ENCODE measurements around the gene FUCA2.

The FUCA2 gene

DNA sequence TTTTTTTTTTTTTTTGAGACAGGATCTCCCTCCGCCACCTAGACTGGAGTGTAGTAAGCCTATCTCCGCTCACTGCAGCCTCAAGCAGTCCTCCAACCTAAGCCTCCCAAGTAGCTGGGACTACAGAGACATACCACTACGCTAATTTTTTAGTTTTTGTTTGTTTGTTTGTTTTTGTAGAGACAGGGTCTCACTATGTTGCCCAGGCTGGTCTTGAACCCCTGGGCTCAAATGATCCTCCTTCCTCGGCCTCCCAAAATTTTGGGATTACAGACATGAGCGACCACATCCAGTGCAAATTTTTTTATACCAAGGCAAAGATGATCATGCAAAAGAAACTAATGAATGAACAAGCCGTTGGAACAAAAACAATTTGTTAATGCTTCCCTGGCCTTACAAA is 5.3 kb downstream of the FUCA2 start:
- Histone ChIP-seq H3K9me3 (ENCODE audit: low read length) (no peaks in the 10 kb centered on the region), H3K4me1 (ENCODE audit: insufficient read depth, low read length) (peaks cover 3% of the 10 kb centered on the region), H3K27me3 (ENCODE audit: insufficient read depth, low read length) (no peaks in the 10 kb centered on the region), H3K4me3 (ENCODE audit: low read length) (no peak overlapping the region), H3K36me3 (ENCODE audit: insufficient read depth, low read length) (peaks cover 65% of the 10 kb centered on the region), H2AFZ (ENCODE audit: low read depth, low read length) (no peak overlapping the region)

DNA sequence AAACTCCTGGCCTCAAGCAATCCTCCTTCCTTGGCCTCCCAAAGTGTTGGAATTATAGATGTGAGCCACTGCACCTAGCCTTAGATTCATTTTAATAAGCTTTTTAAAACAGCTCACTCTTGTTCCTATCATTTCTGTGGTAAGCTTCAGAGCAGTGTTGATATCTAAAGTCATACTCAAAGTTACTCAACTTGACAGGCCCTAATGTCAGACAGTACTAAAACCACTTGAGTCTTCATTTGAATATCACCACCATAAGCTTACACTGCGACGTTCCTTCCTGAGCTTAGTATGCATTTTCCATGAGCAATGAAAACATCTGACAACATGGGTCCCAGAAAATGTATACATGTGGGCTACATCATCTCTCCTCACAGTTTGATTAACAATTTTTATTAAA is 6.0 kb downstream of the FUCA2 start:
- Histone ChIP-seq H3K9me3 (ENCODE audit: low read length) (no peaks in the 10 kb centered on the region), H3K4me3 (ENCODE audit: low read length) (no peak overlapping the region), H3K36me3 (ENCODE audit: insufficient read depth, low read length) (peaks cover 71% of the 10 kb centered on the region), H2AFZ (ENCODE audit: low read depth, low read length) (no peak overlapping the region), H3K27me3 (ENCODE audit: insufficient read depth, low read length) (no peaks in the 10 kb centered on the region), H3K4me1 (ENCODE audit: insufficient read depth, low read length) (no peaks in the 10 kb centered on the region)

DNA sequence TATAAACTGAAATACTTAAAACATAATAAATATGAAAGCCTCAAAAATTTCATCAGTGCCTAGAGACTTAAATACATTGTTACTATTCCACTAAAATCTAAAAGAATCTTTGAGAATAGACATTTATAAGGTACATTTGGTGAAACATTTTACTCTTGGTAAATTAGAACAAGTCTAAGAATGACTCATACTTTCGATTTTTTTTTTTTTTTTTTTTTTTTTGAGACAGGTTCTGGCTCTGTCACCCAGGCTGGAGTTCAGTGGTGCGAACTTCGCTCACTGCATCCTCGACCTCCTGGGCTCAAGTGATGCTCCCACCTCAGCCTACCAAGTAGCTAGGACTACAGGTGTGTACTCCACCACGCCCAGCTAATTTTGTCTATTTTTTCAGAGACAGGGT is 6.4 kb downstream of the FUCA2 start:
- H3K4me1 ChIP-seq (ENCODE audit: insufficient read depth, low read length) = no peaks in the 10 kb centered on the region
- peaks cover 75% of the 10 kb centered on the region for H3K36me3 ChIP-seq (ENCODE audit: insufficient read depth, low read length)
- no peak overlapping the region for H3K4me3 ChIP-seq (ENCODE audit: low read length)
- H3K27me3 ChIP-seq (ENCODE audit: insufficient read depth, low read length) = no peaks in the 10 kb centered on the region
- H2AFZ ChIP-seq (ENCODE audit: low read depth, low read length) = no peak overlapping the region
- H3K9me3 ChIP-seq (ENCODE audit: low read length) = no peaks in the 10 kb centered on the region

DNA sequence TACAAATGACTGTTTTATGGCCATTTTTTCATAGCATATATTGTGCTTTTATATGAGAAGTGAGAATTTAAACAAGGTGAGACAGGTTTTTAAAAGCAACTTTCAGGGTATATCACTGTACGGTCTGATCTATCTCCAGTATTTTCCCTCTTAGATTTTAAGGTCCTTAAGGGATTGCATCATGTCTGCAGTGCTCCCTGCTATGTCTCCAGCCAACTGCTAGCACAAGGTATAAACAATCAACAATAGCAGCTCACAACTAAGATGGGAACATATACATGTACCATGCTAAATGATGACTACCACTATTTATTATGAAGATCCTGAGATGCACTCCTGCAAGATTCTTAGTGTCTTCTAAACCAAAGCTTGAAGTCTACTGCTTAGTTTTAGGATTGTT is 7.2 kb downstream of the FUCA2 start:
- Histone ChIP-seq H3K4me3 (ENCODE audit: low read length) (no peak overlapping the region), H3K36me3 (ENCODE audit: insufficient read depth, low read length) (peaks cover 83% of the 10 kb centered on the region), H2AFZ (ENCODE audit: low read depth, low read length) (no peak overlapping the region), H3K4me1 (ENCODE audit: insufficient read depth, low read length) (no peaks in the 10 kb centered on the region), H3K27me3 (ENCODE audit: insufficient read depth, low read length) (no peaks in the 10 kb centered on the region), H3K9me3 (ENCODE audit: low read length) (no peaks in the 10 kb centered on the region)

DNA sequence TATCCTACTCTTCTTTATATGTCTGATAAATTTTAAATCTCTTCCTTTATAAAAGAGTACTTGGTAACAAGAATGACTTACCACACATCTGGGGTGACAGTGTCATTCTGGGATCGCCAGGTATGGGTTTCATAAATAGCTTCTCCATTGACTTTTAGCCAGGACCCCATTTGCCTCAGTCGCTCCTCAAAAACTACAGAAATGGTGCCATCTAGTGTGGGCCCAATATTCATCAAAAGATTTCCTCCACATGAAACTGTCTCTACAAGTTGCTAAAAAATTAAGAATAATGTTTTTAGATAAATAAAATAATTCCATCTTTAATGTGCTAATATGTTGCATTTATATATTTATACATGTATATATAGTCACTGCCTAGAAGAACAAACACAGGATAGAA is 9.7 kb downstream of the FUCA2 start:
- H2AFZ ChIP-seq (ENCODE audit: low read depth, low read length) = no peak overlapping the region
- peaks cover 79% of the 10 kb centered on the region for H3K36me3 ChIP-seq (ENCODE audit: insufficient read depth, low read length)
- peaks cover 4% of the 10 kb centered on the region for H3K9me3 ChIP-seq (ENCODE audit: low read length)
- H3K4me1 ChIP-seq (ENCODE audit: insufficient read depth, low read length) = no peaks in the 10 kb centered on the region
- H3K4me3 ChIP-seq (ENCODE audit: low read length) = no peak overlapping the region
- no peaks in the 10 kb centered on the region for H3K27me3 ChIP-seq (ENCODE audit: insufficient read depth, low read length)

DNA sequence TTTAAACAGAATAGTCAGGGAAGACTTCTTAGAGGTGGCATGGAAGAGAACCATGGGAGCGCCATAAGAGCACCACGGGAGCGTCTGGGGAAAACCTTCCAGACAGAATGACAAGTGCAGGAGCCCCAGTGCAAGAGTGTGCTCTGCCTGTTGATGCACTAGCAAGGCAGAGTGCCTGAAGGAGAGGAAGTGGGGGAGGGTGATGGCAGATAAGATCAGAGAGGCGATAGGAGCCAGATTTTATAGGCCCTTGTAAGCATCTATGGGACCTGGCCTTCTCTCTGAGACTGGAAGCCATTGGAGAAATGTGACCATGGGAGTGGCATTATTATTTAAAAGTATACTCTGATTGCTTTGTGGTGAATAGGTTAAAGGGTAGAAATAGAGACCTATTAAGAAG is 13.1 kb downstream of the FUCA2 start:
- Histone ChIP-seq H3K36me3 (ENCODE audit: insufficient read depth, low read length) (peaks cover 72% of the 10 kb centered on the region), H3K9me3 (ENCODE audit: low read length) (peaks cover 4% of the 10 kb centered on the region), H3K4me3 (ENCODE audit: low read length) (no peak overlapping the region), H2AFZ (ENCODE audit: low read depth, low read length) (no peak overlapping the region), H3K27me3 (ENCODE audit: insufficient read depth, low read length) (no peaks in the 10 kb centered on the region), H3K4me1 (ENCODE audit: insufficient read depth, low read length) (no peaks in the 10 kb centered on the region)

DNA sequence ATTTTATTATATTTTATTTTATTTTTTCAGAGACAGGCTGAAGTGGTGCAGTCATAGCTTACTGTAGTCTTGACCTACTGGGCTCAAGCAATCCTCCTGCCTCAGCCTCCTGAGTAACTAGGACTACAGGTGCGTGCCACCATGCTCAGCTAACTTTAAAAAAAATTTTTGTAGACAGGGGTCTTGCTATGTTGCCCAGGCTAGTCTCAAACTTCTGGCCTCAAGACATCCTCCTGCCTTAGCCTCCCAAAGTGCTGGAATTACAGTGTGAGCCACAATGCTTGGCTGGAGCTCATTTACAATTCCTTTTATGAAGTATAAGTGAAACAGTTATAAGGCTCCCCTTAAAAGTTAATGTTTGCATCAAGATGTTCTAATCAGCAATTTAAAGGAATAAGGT is 14.5 kb downstream of the FUCA2 start:
- peaks cover 64% of the 10 kb centered on the region for H3K36me3 ChIP-seq (ENCODE audit: insufficient read depth, low read length)

DNA sequence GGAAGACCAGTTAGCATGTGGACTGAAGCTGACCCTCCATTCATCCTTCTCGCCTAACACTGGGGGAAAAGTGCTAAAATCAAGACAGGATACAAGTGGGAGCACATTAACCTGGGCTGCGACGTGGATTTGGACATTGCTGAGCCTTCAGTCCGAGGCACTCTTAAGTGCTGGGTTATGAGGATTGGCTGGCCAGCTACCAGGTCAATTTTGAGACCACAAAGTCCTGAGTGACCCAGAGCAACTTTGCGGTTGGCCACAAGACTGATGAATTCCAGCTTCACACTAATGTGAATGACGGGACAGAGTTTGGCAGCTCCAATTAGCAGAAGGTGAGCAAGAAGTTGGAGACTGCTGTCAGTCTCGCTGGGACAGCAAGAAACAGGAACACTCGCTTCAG is 20.7 kb downstream of the FUCA2 start:
- H3K4me1 ChIP-seq (ENCODE audit: insufficient read depth, low read length) = no peaks in the 10 kb centered on the region
- H3K4me3 ChIP-seq (ENCODE audit: low read length) = no peak overlapping the region
- peaks cover 21% of the 10 kb centered on the region for H3K36me3 ChIP-seq (ENCODE audit: insufficient read depth, low read length)
- no peak overlapping the region for H2AFZ ChIP-seq (ENCODE audit: low read depth, low read length)
- H3K9me3 ChIP-seq (ENCODE audit: low read length) = no peaks in the 10 kb centered on the region
- H3K27me3 ChIP-seq (ENCODE audit: insufficient read depth, low read length) = no peaks in the 10 kb centered on the region

More for the DNA sequence above, 14.5 kb downstream of the FUCA2 start:
- no peak overlapping the region for H3K4me3 ChIP-seq (ENCODE audit: low read length)
- no peaks in the 10 kb centered on the region for H3K4me1 ChIP-seq (ENCODE audit: insufficient read depth, low read length)
- no peaks in the 10 kb centered on the region for H3K27me3 ChIP-seq (ENCODE audit: insufficient read depth, low read length)
- H2AFZ ChIP-seq (ENCODE audit: low read depth, low read length) = no peak overlapping the region
- peaks cover 4% of the 10 kb centered on the region for H3K9me3 ChIP-seq (ENCODE audit: low read length)

DNA sequence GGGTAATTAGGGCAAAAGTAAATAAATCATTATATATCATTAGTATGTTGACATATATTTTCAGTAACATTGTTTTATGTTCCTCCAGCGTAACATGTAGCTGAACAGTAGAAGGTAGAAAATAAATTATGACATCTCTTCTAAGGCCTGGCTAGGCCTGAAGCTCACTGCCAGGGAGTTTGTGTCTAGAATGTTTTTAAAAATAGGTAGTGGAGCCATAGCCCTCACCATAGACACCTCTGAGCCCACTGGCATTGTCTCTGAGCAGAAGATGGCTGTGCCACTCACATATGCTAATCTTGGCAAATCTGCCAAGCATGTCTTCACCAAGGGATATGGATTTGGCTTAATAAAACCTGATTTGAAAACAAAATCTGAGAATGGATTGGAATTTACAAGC is 21.3 kb downstream of the FUCA2 start:
- no peaks in the 10 kb centered on the region for H3K4me1 ChIP-seq (ENCODE audit: insufficient read depth, low read length)
- no peak overlapping the region for H3K4me3 ChIP-seq (ENCODE audit: low read length)
- H3K27me3 ChIP-seq (ENCODE audit: insufficient read depth, low read length) = no peaks in the 10 kb centered on the region
- H3K9me3 ChIP-seq (ENCODE audit: low read length) = no peaks in the 10 kb centered on the region
- H3K36me3 ChIP-seq (ENCODE audit: insufficient read depth, low read length) = peaks cover 16% of the 10 kb centered on the region
- H2AFZ ChIP-seq (ENCODE audit: low read depth, low read length) = no peak overlapping the region

DNA sequence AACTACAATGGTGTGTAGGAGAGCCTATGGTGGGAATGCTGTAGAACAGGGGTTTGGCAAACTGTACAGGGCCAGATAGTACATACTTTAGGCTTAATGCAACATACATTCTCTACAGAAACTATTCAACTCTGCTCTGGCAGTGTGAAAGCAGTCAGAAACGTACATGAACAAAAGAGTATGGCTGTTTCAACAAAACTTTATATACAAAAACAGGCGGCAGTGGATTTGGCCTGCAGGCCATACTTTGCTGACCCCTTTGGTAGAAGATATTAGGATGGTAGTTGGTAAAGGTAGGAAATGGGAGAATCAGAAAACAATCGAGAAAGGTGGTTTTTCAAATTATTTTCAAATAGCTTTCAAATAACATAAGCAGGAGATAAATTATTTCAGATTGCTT is 24.8 kb downstream of the FUCA2 start:
- Histone ChIP-seq H3K36me3 (ENCODE audit: insufficient read depth, low read length) (no peaks in the 10 kb centered on the region), H2AFZ (ENCODE audit: low read depth, low read length) (no peak overlapping the region), H3K4me1 (ENCODE audit: insufficient read depth, low read length) (no peaks in the 10 kb centered on the region), H3K4me3 (ENCODE audit: low read length) (no peak overlapping the region), H3K9me3 (ENCODE audit: low read length) (no peaks in the 10 kb centered on the region), H3K27me3 (ENCODE audit: insufficient read depth, low read length) (no peaks in the 10 kb centered on the region)

DNA sequence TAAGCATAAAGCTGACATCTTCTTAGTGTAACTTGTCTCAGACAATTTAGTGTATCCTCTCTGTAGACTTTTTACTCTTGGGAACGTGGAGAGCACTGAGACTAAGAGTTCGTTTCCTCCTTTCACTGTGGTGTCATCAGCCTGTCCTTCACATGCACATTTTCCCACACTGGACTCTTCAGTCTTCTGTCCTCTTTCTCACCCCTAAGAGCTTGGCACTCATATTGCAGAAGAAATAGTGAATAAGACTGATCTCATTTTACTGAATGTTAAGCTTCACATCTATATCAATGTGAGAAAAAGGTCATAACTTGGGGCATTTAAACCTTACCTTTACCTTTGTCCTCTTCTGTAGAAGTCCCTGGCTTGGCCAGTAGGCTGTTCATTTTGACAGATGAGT is 25.6 kb downstream of the FUCA2 start:
- Histone ChIP-seq H3K27me3 (ENCODE audit: insufficient read depth, low read length) (no peaks in the 10 kb centered on the region), H3K9me3 (ENCODE audit: low read length) (no peaks in the 10 kb centered on the region), H3K4me1 (ENCODE audit: insufficient read depth, low read length) (no peaks in the 10 kb centered on the region), H3K36me3 (ENCODE audit: insufficient read depth, low read length) (no peaks in the 10 kb centered on the region), H2AFZ (ENCODE audit: low read depth, low read length) (no peak overlapping the region), H3K4me3 (ENCODE audit: low read length) (no peak overlapping the region)

DNA sequence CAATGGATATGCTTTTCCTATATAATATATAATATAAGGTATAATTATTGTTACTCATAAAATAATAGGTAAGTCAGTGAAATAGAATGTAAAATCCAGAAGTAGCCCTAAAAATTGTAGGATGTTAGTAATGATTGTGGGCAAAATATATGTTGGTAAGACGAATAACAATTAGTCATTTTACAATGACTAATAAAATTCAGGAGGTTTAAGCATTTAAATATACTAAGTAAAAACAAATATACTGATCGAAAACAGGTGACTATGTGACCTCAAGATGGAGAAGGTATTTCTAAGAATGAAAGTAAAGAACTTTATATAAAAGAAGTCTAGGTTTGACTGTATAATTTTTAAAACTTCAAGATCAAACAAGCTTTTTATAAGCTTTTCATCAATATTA is 28.9 kb downstream of the FUCA2 start:
- H3K9me3 ChIP-seq (ENCODE audit: low read length) = no peaks in the 10 kb centered on the region
- no peak overlapping the region for H3K4me3 ChIP-seq (ENCODE audit: low read length)
- peaks cover 3% of the 10 kb centered on the region for H3K36me3 ChIP-seq (ENCODE audit: insufficient read depth, low read length)
- H3K27me3 ChIP-seq (ENCODE audit: insufficient read depth, low read length) = no peaks in the 10 kb centered on the region
- no peak overlapping the region for H2AFZ ChIP-seq (ENCODE audit: low read depth, low read length)
- no peaks in the 10 kb centered on the region for H3K4me1 ChIP-seq (ENCODE audit: insufficient read depth, low read length)

DNA sequence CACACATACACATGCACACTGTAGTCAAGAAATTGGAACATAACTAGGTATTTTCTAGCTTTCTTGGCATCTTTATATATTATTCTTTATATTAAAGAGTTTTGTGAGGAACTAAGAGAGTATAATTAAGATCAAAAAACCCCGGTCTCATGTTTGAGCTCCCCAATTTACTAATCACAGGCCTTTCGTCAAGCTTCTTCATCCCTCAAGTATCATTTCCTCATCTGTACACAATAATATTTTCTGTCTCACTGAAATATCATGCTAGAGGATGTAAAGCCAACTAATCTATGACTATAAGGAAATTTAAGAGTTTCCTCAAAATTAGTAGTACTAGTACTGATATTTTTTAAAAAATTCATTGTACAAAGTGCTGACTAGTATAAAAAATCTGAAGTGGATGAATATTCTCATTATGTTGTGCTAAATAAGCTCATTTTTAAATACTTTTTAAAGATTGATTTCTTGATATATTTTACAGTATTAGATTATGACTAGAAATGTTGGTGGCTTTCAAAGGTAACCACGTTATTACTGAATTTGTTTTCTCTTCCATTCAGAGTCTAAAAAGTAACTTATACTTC is 32.9 kb downstream of the FUCA2 start:
- H3K27me3 ChIP-seq (ENCODE audit: insufficient read depth, low read length) = no peaks in the 10 kb centered on the region
- peaks cover 13% of the 10 kb centered on the region for H3K36me3 ChIP-seq (ENCODE audit: insufficient read depth, low read length)
- H3K4me1 ChIP-seq (ENCODE audit: insufficient read depth, low read length) = no peaks in the 10 kb centered on the region
- H2AFZ ChIP-seq (ENCODE audit: low read depth, low read length) = no peak overlapping the region
- H3K9me3 ChIP-seq (ENCODE audit: low read length) = no peaks in the 10 kb centered on the region
- H3K4me3 ChIP-seq (ENCODE audit: low read length) = no peak overlapping the region

DNA sequence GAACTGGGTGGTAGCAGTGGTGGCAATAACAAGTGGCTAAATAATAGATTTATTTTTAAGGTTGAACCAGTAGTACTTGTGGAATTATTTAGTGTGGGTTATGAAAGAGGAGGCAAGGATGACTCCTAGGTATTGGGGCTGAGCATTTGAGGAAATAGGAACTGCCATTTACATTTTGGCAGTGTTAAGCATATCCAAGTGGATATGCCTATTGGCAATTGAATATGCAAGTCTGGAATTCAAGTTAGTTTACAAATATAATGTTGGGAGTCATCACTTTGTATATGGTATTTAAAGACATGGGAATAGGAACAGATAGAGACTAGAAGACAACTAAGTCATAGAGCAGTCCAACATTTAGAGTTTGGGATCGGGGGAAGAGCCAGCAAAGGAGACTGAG is 35.0 kb downstream of the FUCA2 start:
- Histone ChIP-seq H3K9me3 (ENCODE audit: low read length) (no peaks in the 10 kb centered on the region), H3K36me3 (ENCODE audit: insufficient read depth, low read length) (peaks cover 19% of the 10 kb centered on the region), H3K4me1 (ENCODE audit: insufficient read depth, low read length) (no peaks in the 10 kb centered on the region), H2AFZ (ENCODE audit: low read depth, low read length) (no peak overlapping the region), H3K27me3 (ENCODE audit: insufficient read depth, low read length) (no peaks in the 10 kb centered on the region), H3K4me3 (ENCODE audit: low read length) (no peak overlapping the region)

Measured in neuron (in vitro differentiated cells).